Retinal pigment epithelial cell (primary cell): ENCODE data around the gene NEAT1.

ENCODE experiments used
- DNase-seq: peaks from one replicate; pipeline ENCODE4 v3.0.0-alpha.2; 2010; ENCODE audit warnings: low read depth
- H3K4me3 ChIP-seq: 2 replicates; pipeline ENCODE4 v1.5.1; 2011; ENCODE audit warnings: mild to moderate bottlenecking, low read length, control low read depth, moderate library complexity
- TF ChIP-seq, protein P1 (sequence below): conservative IDR thresholded peaks from 2 replicates; pipeline ENCODE4 v1.5.1; 2011; ENCODE audit warnings: low read depth, low read length, control low read depth, inconsistent platforms

NEAT1 gene

DNA sequence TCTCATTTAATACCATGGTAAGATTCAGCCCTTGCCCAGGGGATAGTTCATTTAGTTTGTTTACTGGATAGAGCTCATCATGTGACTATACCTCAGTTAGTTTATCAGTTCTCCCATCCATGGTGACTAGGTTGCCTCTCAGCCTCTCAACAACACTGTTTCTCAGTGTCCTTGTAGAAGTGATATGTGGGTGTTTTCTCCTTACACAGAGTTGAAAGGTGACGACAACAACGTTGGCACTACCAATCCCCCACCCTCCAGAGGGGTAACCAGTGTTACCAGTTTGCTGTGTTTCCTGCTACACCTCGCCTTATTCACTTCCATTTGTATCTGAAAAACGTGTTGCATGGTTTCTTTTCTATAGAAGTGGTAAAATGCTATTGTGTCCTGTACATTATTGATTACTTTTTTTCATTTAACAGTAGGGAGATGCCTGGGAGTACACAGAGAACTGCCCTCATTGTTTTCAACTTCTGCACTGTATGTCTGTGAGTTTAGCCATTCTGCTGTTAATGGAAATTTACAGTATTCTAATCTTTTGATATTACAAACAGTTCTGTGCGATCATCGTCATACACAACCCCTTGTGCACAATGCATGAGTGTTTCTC lies 11.6 kb downstream of the NEAT1 start:
- H3K4me3 ChIP-seq = peak overlapping the region; percentile 88
- no peak for DNase-seq

DNA sequence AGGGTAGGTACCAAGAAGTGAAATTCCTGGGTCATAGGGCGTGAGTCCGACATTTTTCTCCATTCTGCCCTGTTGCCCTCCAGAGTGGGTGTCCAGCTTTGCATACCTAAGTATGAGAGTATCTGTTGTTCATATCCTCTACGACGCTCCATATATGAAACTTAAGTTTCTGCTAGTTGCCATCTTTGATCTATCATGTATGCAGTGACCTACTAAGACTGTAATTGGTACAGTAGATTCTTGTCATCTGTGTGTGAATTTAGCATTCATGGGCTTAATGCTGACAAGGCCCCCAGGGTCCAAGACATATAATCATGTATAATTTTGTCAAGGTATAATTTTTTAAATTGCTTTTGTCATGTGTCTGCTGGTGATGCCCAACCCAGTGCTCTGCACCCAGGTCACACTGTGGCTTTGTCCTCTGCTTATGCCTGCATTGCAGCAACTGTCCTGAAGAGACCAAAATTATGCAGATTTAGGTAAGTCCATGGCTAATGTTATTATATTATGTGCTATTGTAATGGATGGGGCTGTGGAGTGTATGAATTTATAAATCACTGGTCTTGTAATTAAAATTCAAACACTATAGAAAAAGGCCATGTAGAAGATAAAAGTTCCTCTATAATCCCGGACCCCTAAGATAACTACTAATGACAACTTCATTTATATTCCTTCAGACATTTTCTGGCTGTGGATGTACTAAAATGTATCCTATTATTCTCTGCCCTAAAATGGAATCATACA lies 12.2 kb downstream of the NEAT1 start:
- no peak for DNase-seq
- TF ChIP-seq, protein P1, sequence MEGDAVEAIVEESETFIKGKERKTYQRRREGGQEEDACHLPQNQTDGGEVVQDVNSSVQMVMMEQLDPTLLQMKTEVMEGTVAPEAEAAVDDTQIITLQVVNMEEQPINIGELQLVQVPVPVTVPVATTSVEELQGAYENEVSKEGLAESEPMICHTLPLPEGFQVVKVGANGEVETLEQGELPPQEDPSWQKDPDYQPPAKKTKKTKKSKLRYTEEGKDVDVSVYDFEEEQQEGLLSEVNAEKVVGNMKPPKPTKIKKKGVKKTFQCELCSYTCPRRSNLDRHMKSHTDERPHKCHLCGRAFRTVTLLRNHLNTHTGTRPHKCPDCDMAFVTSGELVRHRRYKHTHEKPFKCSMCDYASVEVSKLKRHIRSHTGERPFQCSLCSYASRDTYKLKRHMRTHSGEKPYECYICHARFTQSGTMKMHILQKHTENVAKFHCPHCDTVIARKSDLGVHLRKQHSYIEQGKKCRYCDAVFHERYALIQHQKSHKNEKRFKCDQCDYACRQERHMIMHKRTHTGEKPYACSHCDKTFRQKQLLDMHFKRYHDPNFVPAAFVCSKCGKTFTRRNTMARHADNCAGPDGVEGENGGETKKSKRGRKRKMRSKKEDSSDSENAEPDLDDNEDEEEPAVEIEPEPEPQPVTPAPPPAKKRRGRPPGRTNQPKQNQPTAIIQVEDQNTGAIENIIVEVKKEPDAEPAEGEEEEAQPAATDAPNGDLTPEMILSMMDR = no peak
- H3K4me3 ChIP-seq = peak overlapping the region; percentile 88

More for the DNA sequence above, 11.6 kb downstream of the NEAT1 start:
- TF ChIP-seq, protein P1 = no peak

DNA sequence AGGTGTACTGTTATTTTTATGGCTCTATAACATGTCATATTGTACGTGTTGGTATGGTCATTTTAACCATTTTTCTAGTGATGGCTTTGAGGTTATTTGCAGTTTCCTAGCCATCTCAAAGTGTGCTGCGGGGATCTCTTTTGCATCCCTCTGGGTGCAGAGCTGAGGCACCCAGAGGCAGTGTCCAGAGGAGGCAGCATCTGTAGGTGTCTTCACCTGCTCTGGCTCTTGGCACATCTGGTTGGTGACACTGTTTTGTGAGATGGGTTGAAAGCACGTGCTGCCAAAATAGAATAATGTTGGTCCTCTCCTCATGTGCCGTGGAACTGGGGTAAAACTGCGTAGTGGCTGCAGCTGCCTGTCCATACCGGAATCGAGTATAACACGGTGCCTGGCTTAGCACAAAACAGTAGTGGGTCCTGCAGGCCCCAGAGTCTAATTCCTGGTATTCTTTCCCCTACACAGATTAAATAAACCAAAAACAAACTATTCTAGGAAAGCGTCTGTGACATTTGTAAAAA lies 12.9 kb downstream of the NEAT1 start:
- peak overlapping the region; percentile 88 for H3K4me3 ChIP-seq
- no peak for DNase-seq
- TF ChIP-seq, protein P1 = no peak

DNA sequence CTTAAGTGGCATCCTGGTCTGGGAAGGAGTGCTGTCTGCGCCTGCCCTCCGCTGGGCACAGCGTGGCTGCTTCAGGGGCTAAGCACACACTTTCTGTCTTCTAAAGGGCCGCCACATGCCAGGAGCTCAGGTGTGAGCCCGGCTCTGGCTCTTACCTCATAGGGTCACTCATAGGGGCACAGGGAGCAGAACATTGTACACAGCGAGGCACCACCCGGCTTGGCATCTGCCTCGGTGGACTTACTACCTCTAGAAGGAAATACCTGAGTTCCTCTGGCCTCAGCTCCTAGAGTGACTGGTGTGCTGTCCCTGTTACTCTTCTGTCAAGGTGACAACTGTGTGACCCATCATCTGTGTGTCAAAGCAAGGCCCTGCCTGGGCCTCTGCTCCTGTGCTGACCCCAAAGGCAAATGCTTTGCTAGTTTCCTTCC lies 13.4 kb downstream of the NEAT1 start:
- H3K4me3 ChIP-seq = peak overlapping the region; percentile 88
- DNase-seq = no peak
- TF ChIP-seq, protein P1 = no peak

DNA sequence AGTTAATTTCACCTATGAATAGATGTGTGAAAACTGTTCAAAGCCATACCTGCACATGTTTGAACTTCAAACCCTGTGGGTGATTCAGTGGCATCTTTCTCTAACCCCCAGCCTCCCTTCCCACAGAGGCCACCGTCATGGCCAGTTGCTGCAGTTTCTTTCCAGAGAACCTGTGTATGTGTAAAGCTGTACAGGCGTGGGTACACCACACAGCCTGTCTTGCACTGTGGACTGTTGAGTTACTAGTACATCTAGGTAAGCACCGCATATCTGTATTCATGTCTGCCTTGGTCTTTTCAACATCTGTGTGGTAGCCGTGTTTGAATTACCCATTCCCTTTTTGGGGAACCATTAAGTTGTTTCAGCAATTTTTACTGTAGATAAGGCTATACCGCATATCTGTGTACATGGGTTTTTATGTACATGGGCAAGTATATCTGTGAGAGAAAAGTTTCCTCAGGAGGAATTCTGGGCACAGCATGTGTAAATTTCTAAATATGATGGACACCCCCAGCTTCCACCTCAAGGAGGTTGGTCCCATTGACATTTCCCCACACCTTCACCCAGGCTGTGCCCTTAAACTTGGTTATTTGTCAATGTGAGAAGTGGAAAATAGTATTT lies 13.9 kb downstream of the NEAT1 start:
- peak overlapping the region; percentile 88 for H3K4me3 ChIP-seq
- TF ChIP-seq, protein P1 = no peak
- no peak for DNase-seq

DNA sequence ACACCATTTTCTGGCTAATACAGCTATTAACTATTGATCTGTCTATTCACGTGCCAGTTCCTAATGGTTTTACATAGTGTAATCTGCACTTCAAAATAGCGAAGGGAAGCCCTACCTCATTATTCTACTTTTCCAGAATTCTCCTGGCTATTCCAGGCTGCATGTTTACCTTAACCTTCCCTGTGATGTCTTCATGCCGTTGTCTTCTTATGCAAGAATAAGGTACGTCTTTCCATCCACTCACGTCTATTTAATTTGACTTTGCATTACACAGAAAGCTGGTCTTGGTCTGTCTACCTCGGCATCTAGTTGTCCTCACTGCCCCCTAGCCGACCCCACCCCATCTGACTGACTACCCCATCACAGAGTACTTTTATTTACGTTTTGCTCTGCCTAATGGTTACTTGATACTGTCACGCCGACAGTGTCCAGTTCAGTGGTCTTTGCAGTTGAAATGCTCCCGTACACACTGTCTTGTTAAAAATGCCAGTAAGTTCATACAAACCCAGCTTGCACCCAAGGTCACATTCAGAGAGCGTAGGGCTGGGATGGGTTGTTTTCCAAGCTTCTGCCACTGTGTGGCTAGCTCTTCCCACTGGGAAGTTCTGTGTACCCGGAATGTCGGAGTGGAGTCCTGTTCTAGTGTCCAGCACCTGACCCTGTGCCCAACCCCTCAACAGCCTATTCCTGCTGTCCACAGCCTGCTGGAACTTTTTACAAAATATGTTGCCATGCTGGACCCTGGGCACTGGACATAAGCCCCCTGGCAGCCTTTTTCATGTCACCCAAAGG lies 15.0 kb downstream of the NEAT1 start:
- peak overlapping the region; percentile 34 for H3K4me3 ChIP-seq
- DNase-seq = no peak
- TF ChIP-seq, protein P1 = no peak
